NCI-H460 (cell line): Measurements from ENCODE around the gene KIRREL3. TPM values are rescaled to one million over a fixed set of nuclear protein-coding genes. Genes with fewer than 3 reads are reported as not detected.

Experiments used
- DNase-seq: peaks from one replicate; pipeline ENCODE4 v3.0.0-alpha.2; 2016; ENCODE audit warnings: low read depth; ENCODE audit errors: extremely low read depth
- total RNA-seq: library from RNA; depleted of rRNA; stranded (reverse); fragments of >200 nt; shearing (Covaris generic); gene quantifications from 2 replicates; pipeline ENCODE4 v1.2.3, GENCODE V29; 2014

The KIRREL3 gene
- total RNA-seq, 1 experiment from 2014 or later = not detected

GRCh38 chr11:126465573-126466188, 534.9 kb downstream of the KIRREL3 start:
- no peak for DNase-seq

GRCh38 chr11:126464796-126465195, 535.8 kb downstream of the KIRREL3 start:
- DNase-seq = no peak

GRCh38 chr11:126462422-126462821, 538.1 kb downstream of the KIRREL3 start:
- DNase-seq = no peak

- DNase-seq = no peak
Observed at GRCh38 chr11:126461996-126462395, 538.6 kb downstream of the KIRREL3 start.

- no peak for DNase-seq
Observed at GRCh38 chr11:126461096-126461440, 539.5 kb downstream of the KIRREL3 start.

GRCh38 chr11:126460417-126461095, 540.0 kb downstream of the KIRREL3 start:
- no peak for DNase-seq

- DNase-seq = no peak
Observed at GRCh38 chr11:126459691-126460281, 540.8 kb downstream of the KIRREL3 start.

GRCh38 chr11:126457817-126458216, 542.8 kb downstream of the KIRREL3 start:
- DNase-seq = no peak

- no peak for DNase-seq
Observed at GRCh38 chr11:126456783-126457542, 543.6 kb downstream of the KIRREL3 start.

GRCh38 chr11:126456089-126456488, 544.5 kb downstream of the KIRREL3 start:
- DNase-seq = no peak

- DNase-seq = no peak
Observed at GRCh38 chr11:126452241-126453101, 548.1 kb downstream of the KIRREL3 start.

- DNase-seq = no peak
Observed at GRCh38 chr11:126451211-126451802, 549.3 kb downstream of the KIRREL3 start.

- no peak for DNase-seq
Observed at GRCh38 chr11:126450806-126451205, 549.8 kb downstream of the KIRREL3 start.

- no peak for DNase-seq
Observed at GRCh38 chr11:126450198-126450597, 550.4 kb downstream of the KIRREL3 start.

GRCh38 chr11:126446581-126446980, 554.0 kb downstream of the KIRREL3 start:
- DNase-seq = no peak

GRCh38 chr11:126444072-126444471, 556.5 kb downstream of the KIRREL3 start:
- DNase-seq = no peak

- no peak for DNase-seq
Observed at GRCh38 chr11:126443120-126443519, 557.5 kb downstream of the KIRREL3 start.

- peak; percentile 64 for DNase-seq
Observed at GRCh38 chr11:126440792-126441514, 559.6 kb downstream of the KIRREL3 start.

GRCh38 chr11:126440276-126440675, 560.3 kb downstream of the KIRREL3 start:
- no peak for DNase-seq
